K562 (cell line): ENCODE data around the gene RSPH10B. TPM values are rescaled to one million over a fixed set of nuclear protein-coding genes. Genes with fewer than 3 reads are reported as not detected.

Source experiments
- ATAC-seq: fragments of 200-7000 bp; cut with Tn5 transposase; 3 replicates; pipeline ENCODE4 v1.9.1; 2020; ENCODE audit warnings: moderate library complexity
- BruUV-seq: library from RNA; stranded (reverse); fragments of 400-500 nt; replicated peaks from 2 replicates; lab custom pipeline; 2021; lab: Mats Ljungman, UMichigan
- CTCF ChIA-PET: fragments of 300-600 bp; formaldehyde crosslinking; extraction: SDS; loops from one replicate; lab custom pipeline; 2021; ENCODE audit warnings: low intra/inter-chr PET ratio; lab: Yijun Ruan, JAX
- POLR2A ChIA-PET: fragments of 300-600, 350-650 bp; sonication (Branson Sonifier 250); formaldehyde crosslinking; extraction: SDS; loops from one replicate; lab custom pipeline; 2021; ENCODE audit warnings: antibody characterized with exemption, inconsistent platforms; lab: Yijun Ruan, JAX
- DNase-seq, 4 experiments: peaks; one replicate each; pipeline versions ENCODE4 v3.0.0 to v3.0.0-alpha.2; 2011 to 2018; ENCODE audit warnings: low spot score in 3 of 4, mixed read lengths in 3 of 4; ENCODE audit errors: extremely low read depth in 1 of 4
- FAIRE-seq: peaks from 2 replicates; lab custom pipeline; 2011; peaks lifted over from hg19 to GRCh38; lab: Jason Lieb, UNC
- H2AFZ ChIP-seq: 2 replicates; pipeline ENCODE4 v1.6.0; 2011; ENCODE audit warnings: low read depth, low read length, control low read depth, inconsistent platforms
- H3K27ac ChIP-seq: fragments of 200-600 bp; 3 replicates; pipeline ENCODE4 v1.8.0; 2011; ENCODE audit warnings: low read depth, mild to moderate bottlenecking, control low read depth, inconsistent platforms, low read length, moderate library complexity, mixed read lengths; ENCODE audit errors: extremely low read depth
- H3K27me3 ChIP-seq, 2 experiments: fragments of 300-600 bp in 1 of 2; 2 replicates in 1 of 2; 3 replicates in 1 of 2; pipeline versions ENCODE4 v1.6.0 to v1.8.0; 2011; ENCODE audit warnings: inconsistent platforms in 2 of 2, low read length in 2 of 2, mild to moderate bottlenecking in 1 of 2, mixed read lengths in 1 of 2, moderate library complexity in 1 of 2; ENCODE audit not compliant: control insufficient read depth in 2 of 2, insufficient read depth in 2 of 2
- H3K36me3 ChIP-seq: fragments of 300-600 bp; 3 replicates; pipeline ENCODE4 v1.8.0; 2011; ENCODE audit warnings: mild to moderate bottlenecking, low read length, inconsistent platforms; ENCODE audit not compliant: control insufficient read depth, insufficient read depth
- H3K4me1 ChIP-seq, 2 experiments: fragments of 200-600 bp in 1 of 2; replicated peaks in 1 of 2; 2 replicates in 1 of 2; 3 replicates in 1 of 2; pipeline versions ENCODE4 v1.5.1 to v1.8.0; 2011; ENCODE audit warnings: inconsistent platforms in 2 of 2, low read length in 2 of 2, mild to moderate bottlenecking in 1 of 2, mixed read lengths in 1 of 2, moderate library complexity in 1 of 2; ENCODE audit not compliant: control insufficient read depth in 2 of 2, insufficient read depth in 2 of 2
- H3K4me2 ChIP-seq: 2 replicates; pipeline ENCODE4 v1.6.1; 2011; ENCODE audit warnings: low read length, control low read depth, inconsistent platforms, mixed read lengths; ENCODE audit not compliant: insufficient read depth
- H3K4me3 ChIP-seq: fragments of 200-600 bp; sonication (generic), shearing (Covaris generic); 2 replicates; pipeline ENCODE4 v1.5.1; 2016; ENCODE audit warnings: control low read depth, inconsistent platforms
- H3K79me2 ChIP-seq: fragments of 200-600 bp; 3 replicates; pipeline ENCODE4 v1.8.0; 2011; ENCODE audit warnings: low read length, inconsistent platforms; ENCODE audit not compliant: control insufficient read depth, insufficient read depth
- H3K9ac ChIP-seq, 2 experiments: 2 replicates each; pipeline versions ENCODE4 v1.6.0 to v1.6.1; 2011; ENCODE audit warnings: low read depth in 2 of 2, low read length in 2 of 2, control low read depth in 1 of 2, inconsistent platforms in 1 of 2, mild to moderate bottlenecking in 1 of 2, mixed read lengths in 1 of 2; ENCODE audit not compliant: insufficient read depth in 1 of 2
- H3K9me1 ChIP-seq: one replicate; pipeline ENCODE4 v1.6.0; 2011; ENCODE audit warnings: inconsistent platforms, mild to moderate bottlenecking, low read length, moderate library complexity; ENCODE audit not compliant: control insufficient read depth, insufficient read depth
- H3K9me3 ChIP-seq: replicated peaks from 2 replicates; pipeline ENCODE4 v1.5.1; 2011; ENCODE audit warnings: low read depth, low read length, inconsistent platforms; ENCODE audit not compliant: control insufficient read depth, insufficient read depth
- H4K20me1 ChIP-seq: replicated peaks from 2 replicates; pipeline ENCODE4 v1.6.1; 2011; ENCODE audit warnings: low read length, inconsistent platforms, mixed read lengths; ENCODE audit not compliant: control insufficient read depth, insufficient read depth
- ADNP ChIP-seq: fragments of 200-800 bp; sonication (Bioruptor generic); IDR thresholded peaks from 2 replicates; pipeline ENCODE4 v1.6.1; 2016; ENCODE audit warnings: missing genetic modification characterization, missing compliant biosample characterization
- E4F1 ChIP-seq: fragments of 250-450 bp; sonication (Bioruptor Pico); IDR thresholded peaks from 2 replicates; pipeline ENCODE4 v1.5.0; 2021; ENCODE audit warnings: mild to moderate bottlenecking, borderline replicate concordance
- SP1 ChIP-seq: sonication (generic); formaldehyde crosslinking; IDR thresholded peaks from 2 replicates; pipeline ENCODE4 v1.8.1; 2022; ENCODE audit warnings: mild to moderate bottlenecking, missing genetic modification reagents
- ZNF75A ChIP-seq: fragments of 450-650 bp; formaldehyde crosslinking; IDR thresholded peaks from 2 replicates; pipeline ENCODE4 v1.4.0; 2020; ENCODE audit warnings: mild to moderate bottlenecking
- WGBS: fragments of 100-300 bp; shearing (Covaris generic); methylation state at CpG from one replicate; pipeline ENCODE4 v1.1.6; 2016; ENCODE audit warnings: low coverage, mixed read lengths; ENCODE audit not compliant: insufficient coverage; ENCODE audit errors: missing lambda C conversion rate; 5-methylcytosine and 5-hydroxymethylcytosine counted together
- in situ Hi-C: fragments of 300-500 bp; cut with MboI; formaldehyde crosslinking; loops from 4 replicates; pipeline ENCODE4 v1.15.0; 2018; ENCODE audit warnings: inconsistent platforms, mixed read lengths
- intact Hi-C: fragments of 100-400 bp; cut with micrococcal nuclease; formaldehyde crosslinking; loops from 2 replicates; pipeline ENCODE4 v1.14.2; 2022
- polyA plus RNA-seq, 8 experiments: library from polyadenylated mRNA; depleted of rRNA in 4 of 8; stranded (reverse) in 5 of 8; unstranded in 3 of 8; fragments of >200 nt; fragmentation: Nextera tagmentation in 2 of 8; fragmentation: Illumina TruSeq in 1 of 8; extraction: Ambion mirVana in 2 of 8; extraction: Trizol in 1 of 8; gene quantifications; 2 replicates each; pipeline versions ENCODE4 v1.2.1 to v1.2.3, GENCODE V29; 2011 to 2014; ENCODE audit warnings: inconsistent platforms in 1 of 8, missing spikeins in 1 of 8
- total RNA-seq, 7 experiments: library from RNA; depleted of rRNA in 6 of 7; stranded (reverse); fragments of >200 nt in 6 of 7; fragmentation: Illumina TruSeq in 2 of 7; extraction: Trizol in 2 of 7; gene quantifications; 2 replicates each; pipeline versions ENCODE4 v1.2.1 to v1.2.3, GENCODE V29; 2011 to 2021; ENCODE audit warnings: low replicate concordance in 1 of 7
- TF ChIP-seq, protein P1 (sequence below), 2 experiments: fragments of 450-650 bp; conservative IDR thresholded peaks; 2 replicates each; pipeline ENCODE4 v1.6.1; 2017; ENCODE audit warnings: mild to moderate bottlenecking in 2 of 2, moderate library complexity in 2 of 2

Gene RSPH10B
- total and polyA plus RNA-seq, 9 of the 15 experiments (the other 6 are each of a cell fraction or from before 2014, with no cell fraction given), result 0.01 to 0.09 TPM; not detected in 7

DNA sequence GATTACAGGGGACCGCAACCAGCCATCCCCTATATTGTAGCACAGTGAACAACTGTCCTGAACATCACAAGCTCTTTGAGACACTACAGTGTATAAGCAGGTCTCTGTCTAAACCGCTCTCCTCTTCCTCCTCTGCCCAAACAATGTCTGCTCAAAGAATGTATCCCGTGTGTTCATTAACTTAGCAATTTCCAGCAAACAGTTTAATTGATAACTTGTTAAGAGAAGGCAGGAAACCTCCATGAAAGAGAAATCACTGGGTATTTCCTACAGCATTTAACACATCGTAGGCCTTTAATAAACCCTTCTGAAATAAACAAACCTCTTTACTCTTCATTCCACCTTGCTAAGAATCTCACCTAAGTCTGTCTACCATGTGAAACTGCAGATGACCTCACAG lies 36.9 kb upstream of the RSPH10B start:
- no peak for TF ChIP-seq ZNF75A
- peak; percentile 15; the same call in 1 of the 2 replicates for TF ChIP-seq ADNP (tag)
- TF ChIP-seq SP1, result peak; percentile 32; the same call in 1 of the 2 replicates
- TF ChIP-seq E4F1 (CRISPR knock-in tag), result no peak
- TF ChIP-seq, protein P1, sequence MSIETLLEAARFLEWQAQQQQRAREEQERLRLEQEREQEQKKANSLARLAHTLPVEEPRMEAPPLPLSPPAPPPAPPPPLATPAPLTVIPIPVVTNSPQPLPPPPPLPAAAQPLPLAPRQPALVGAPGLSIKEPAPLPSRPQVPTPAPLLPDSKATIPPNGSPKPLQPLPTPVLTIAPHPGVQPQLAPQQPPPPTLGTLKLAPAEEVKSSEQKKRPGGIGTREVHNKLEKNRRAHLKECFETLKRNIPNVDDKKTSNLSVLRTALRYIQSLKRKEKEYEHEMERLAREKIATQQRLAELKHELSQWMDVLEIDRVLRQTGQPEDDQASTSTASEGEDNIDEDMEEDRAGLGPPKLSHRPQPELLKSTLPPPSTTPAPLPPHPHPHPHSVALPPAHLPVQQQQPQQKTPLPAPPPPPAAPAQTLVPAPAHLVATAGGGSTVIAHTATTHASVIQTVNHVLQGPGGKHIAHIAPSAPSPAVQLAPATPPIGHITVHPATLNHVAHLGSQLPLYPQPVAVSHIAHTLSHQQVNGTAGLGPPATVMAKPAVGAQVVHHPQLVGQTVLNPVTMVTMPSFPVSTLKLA (conservative IDR thresholded peaks at IDR 0.05), result 0 out of 4 replicates have a peak, but pooled peaks of 1 of the 2 experiments have one; percentile 12
- Histone ChIP-seq H3K79me2 (peaks cover 42% of the 10 kb centered on the region), H3K27me3 (no peaks in the 10 kb centered on the region), H2AFZ (0 out of 2 replicates have a peak overlapping the region, but pooled peaks have one; percentile 43), H3K9me3 (no peaks in the 10 kb centered on the region), H3K36me3 (peaks cover 36% of the 10 kb centered on the region; the same call in 2 of the 3 replicates), H3K27ac (peak overlapping the region; percentile 99; the same call in 2 of the 3 replicates), H3K9ac (peak overlapping the region; percentile 76 to 84; a peak in 3 of 4 replicates), H3K4me3 (peak overlapping the region; percentile 65; the same call in 1 of the 2 replicates), H4K20me1 (no peaks in the 10 kb centered on the region), H3K4me1 (peaks cover 12 to 15% of the 10 kb centered on the region in 2 experiments; a peak in 4 of 5 replicates), H3K4me2 (peak overlapping the region; percentile 82), H3K9me1 (no peaks in the 10 kb centered on the region)
- POLR2A ChIA-PET, result interaction anchor here (0.8 to 1.9 kb wide), 8 partner anchors 8 to 82 kb away, joined by 3 to 8 read pairs (median 4); no protein-coding TSS in a partner anchor
- in situ Hi-C loops, result no loop called here
- WGBS, result 53% methylated on average over 4 of the region's 4 CpGs
- intact Hi-C loops, result no loop called here
- ATAC-seq (no peak), DNase-seq (no peak), FAIRE-seq (no peak)
- CTCF ChIA-PET, result no interaction called here
- no TSS peak for BruUV-seq
